AG04449 (cell line): Measurements from ENCODE around the gene CCDC33.

ENCODE experiments used
- CTCF ChIA-PET: fragments of 350-600 bp; formaldehyde crosslinking; extraction: SDS; loops from one replicate; lab custom pipeline; 2021; ENCODE audit warnings: antibody characterized with exemption; lab: Yijun Ruan, JAX
- POLR2A ChIA-PET: fragments of 400-600, 350-600 bp; formaldehyde crosslinking; extraction: SDS; loops from one replicate; lab custom pipeline; 2020; ENCODE audit warnings: antibody characterized with exemption, inconsistent platforms; lab: Yijun Ruan, JAX
- DNase-seq: peaks from one replicate; pipeline ENCODE4 v3.0.0-alpha.2; 2010; ENCODE audit warnings: low read depth, low spot score
- H3K4me3 ChIP-seq: 2 replicates; pipeline ENCODE4 v1.5.1; 2011; ENCODE audit warnings: low read depth, mild to moderate bottlenecking, control low read depth, low read length
- CTCF ChIP-seq: IDR thresholded peaks from one replicate; pipeline ENCODE4 v1.5.1; 2011; ENCODE audit warnings: mild to moderate bottlenecking, moderate library complexity, low read length, control low read depth, inconsistent platforms; ENCODE audit not compliant: insufficient read depth; ENCODE audit errors: missing control alignments

Gene CCDC33

GRCh38 chr15:74206801-74207281, 29.3 kb upstream of the CCDC33 start:
- ChIA-PET POLR2A (no interaction called here), CTCF (interaction anchor here (1.5 kb wide), 1 partner anchor 11 kb away, joined by 3 read pairs; no protein-coding TSS in a partner anchor)
- no peak for TF ChIP-seq CTCF
- H3K4me3 ChIP-seq = no peak overlapping the region
- DNase-seq = no peak

- no peak overlapping the region for H3K4me3 ChIP-seq
- DNase-seq = no peak
- POLR2A ChIA-PET = no interaction called here
- TF ChIP-seq CTCF = no peak
- CTCF ChIA-PET = interaction anchor here (1.5 kb wide), 1 partner anchor 12 kb away, joined by 3 read pairs; no protein-coding TSS in a partner anchor
These were observed 28.3 kb upstream of the CCDC33 start for GRCh38 chr15:74207652-74208440.

- no peak for DNase-seq
- no peak overlapping the region for H3K4me3 ChIP-seq
- TF ChIP-seq CTCF = no peak
- POLR2A ChIA-PET = no interaction called here
- CTCF ChIA-PET = interaction anchor here (1.2 kb wide), 1 partner anchor 43 kb away, joined by 3 read pairs; no protein-coding TSS in a partner anchor
These were observed 27.6 kb upstream of the CCDC33 start for GRCh38 chr15:74208496-74208895.

GRCh38 chr15:74208901-74209559, 27.1 kb upstream of the CCDC33 start:
- DNase-seq = no peak
- H3K4me3 ChIP-seq = no peak overlapping the region
- ChIA-PET CTCF (interaction anchor here (1.2 kb wide), 1 partner anchor 43 kb away, joined by 3 read pairs; no protein-coding TSS in a partner anchor), POLR2A (interaction anchor here (0.8 kb wide), 1 partner anchor 13 kb away, joined by 5 read pairs; no protein-coding TSS in a partner anchor)
- TF ChIP-seq CTCF = no peak

- no peak overlapping the region for H3K4me3 ChIP-seq
- DNase-seq = no peak
- CTCF ChIA-PET = interaction anchor here (1.2 kb wide), 1 partner anchor 42 kb away, joined by 3 read pairs; no protein-coding TSS in a partner anchor
- POLR2A ChIA-PET = interaction anchor here (0.8 kb wide), 1 partner anchor 13 kb away, joined by 5 read pairs; no protein-coding TSS in a partner anchor
- no peak for TF ChIP-seq CTCF
These were observed 26.6 kb upstream of the CCDC33 start for GRCh38 chr15:74209560-74209958.

- H3K4me3 ChIP-seq = no peak overlapping the region
- TF ChIP-seq CTCF = no peak
- POLR2A ChIA-PET = interaction anchor here (1.1 kb wide), 1 partner anchor 14 kb away, joined by 4 read pairs; no protein-coding TSS in a partner anchor
These were observed 26.0 kb upstream of the CCDC33 start for GRCh38 chr15:74209997-74210671.

More at GRCh38 chr15:74209997-74210671, 26.0 kb upstream of the CCDC33 start:
- no peak for DNase-seq
- CTCF ChIA-PET = no interaction called here
